Effector memory CD4-positive, alpha-beta T cell (primary cell): ENCODE data around the gene RAB12.
"Not testable (repeated sequence)": the region's sequence is repeated elsewhere in the genome, so short reads cannot be mapped to it uniquely, and the experiment has no call there.

Experiments
- DNase-seq, 3 donors: peaks; one replicate each; pipeline ENCODE4 v3.0.0-alpha.2; 2020
- H3K27ac ChIP-seq: 2 replicates; pipeline ENCODE4 v1.7.0; 2013; ENCODE audit warnings: mild to moderate bottlenecking, low read length, moderate library complexity; ENCODE audit not compliant: insufficient read depth, poor library complexity, severe bottlenecking
- H3K27me3 ChIP-seq: replicated peaks from 2 replicates; pipeline ENCODE4 v1.7.0; 2013; ENCODE audit warnings: mild to moderate bottlenecking, low read length; ENCODE audit not compliant: insufficient read depth, control insufficient read depth, poor library complexity, severe bottlenecking
- H3K36me3 ChIP-seq: 2 replicates; pipeline ENCODE4 v1.7.0; 2013; ENCODE audit warnings: mild to moderate bottlenecking, low read length, moderate library complexity; ENCODE audit not compliant: control insufficient read depth, insufficient read depth
- H3K4me1 ChIP-seq: 2 replicates; pipeline ENCODE4 v1.7.0; 2013; ENCODE audit warnings: low read length, mild to moderate bottlenecking; ENCODE audit not compliant: control insufficient read depth, insufficient read depth, poor library complexity, severe bottlenecking
- H3K4me3 ChIP-seq: 2 replicates; pipeline ENCODE4 v1.7.0; 2013; ENCODE audit warnings: low read length, low read depth, mild to moderate bottlenecking; ENCODE audit not compliant: insufficient read depth, poor library complexity, severe bottlenecking
- H3K9me3 ChIP-seq: 2 replicates; pipeline ENCODE4 v1.7.0; 2013; ENCODE audit warnings: mild to moderate bottlenecking, low read length, moderate library complexity; ENCODE audit not compliant: control insufficient read depth

The RAB12 gene

GRCh38 chr18:8639762-8640161 is 30.5 kb downstream of the RAB12 start:
- Histone ChIP-seq H3K9me3 (no peaks in the 10 kb centered on the region), H3K27ac (no peak overlapping the region), H3K36me3 (peaks cover 32% of the 10 kb centered on the region), H3K4me1 (no peaks in the 10 kb centered on the region), H3K27me3 (no peaks in the 10 kb centered on the region), H3K4me3 (no peak overlapping the region)
- DNase-seq = no peak

GRCh38 chr18:8643326-8643878 is 34.2 kb downstream of the RAB12 start:
- H3K27me3 ChIP-seq = no peaks in the 10 kb centered on the region
- no peaks in the 10 kb centered on the region for H3K4me1 ChIP-seq
- no peak overlapping the region for H3K4me3 ChIP-seq
- H3K9me3 ChIP-seq = no peaks in the 10 kb centered on the region
- H3K27ac ChIP-seq = no peak overlapping the region
- peaks cover 10% of the 10 kb centered on the region for H3K36me3 ChIP-seq
- no peak for DNase-seq

- not testable (repeated sequence) for H3K27me3 ChIP-seq, H3K9me3 ChIP-seq, H3K4me3 ChIP-seq, H3K4me1 ChIP-seq, H3K27ac ChIP-seq, H3K36me3 ChIP-seq, DNase-seq
Measured at GRCh38 chr18:8647359-8647758, 38.1 kb downstream of the RAB12 start.

DNA sequence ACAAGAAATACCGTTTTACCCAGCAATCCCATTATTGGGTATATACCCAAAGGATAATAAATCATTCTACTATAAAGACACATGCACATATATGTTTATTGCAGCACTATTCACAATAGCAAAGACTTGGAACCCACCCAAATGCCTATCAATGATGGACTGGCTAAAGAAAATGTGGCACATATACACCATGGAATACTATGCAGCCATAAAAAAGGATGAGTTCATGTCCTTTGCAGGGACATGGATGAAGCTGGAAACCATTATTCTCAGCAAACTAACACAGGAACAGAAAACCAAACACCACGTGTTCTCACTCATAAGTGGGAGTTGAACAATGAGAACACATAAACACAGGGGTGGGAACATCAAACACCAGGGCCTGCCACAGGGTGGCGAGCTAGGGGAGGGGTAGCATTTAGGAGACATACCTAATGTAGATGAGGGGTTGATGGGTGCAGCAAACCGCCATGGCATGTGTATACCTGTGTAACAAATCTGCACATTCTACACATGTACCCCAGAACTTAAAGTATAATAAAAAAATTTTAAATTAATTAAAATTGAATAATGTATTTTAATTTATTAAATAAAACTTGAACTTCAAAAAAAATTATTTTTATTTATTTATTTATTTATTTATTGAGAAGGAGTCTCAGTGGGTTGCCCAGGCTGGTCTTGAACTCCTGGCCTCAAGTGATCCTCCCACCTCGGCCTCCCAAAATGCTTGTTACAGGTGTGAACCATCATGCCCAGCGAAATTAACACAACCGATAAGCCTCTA is 42.4 kb downstream of the RAB12 start:
- not testable (repeated sequence) for H3K4me1 ChIP-seq, H3K36me3 ChIP-seq, H3K9me3 ChIP-seq, H3K27ac ChIP-seq, H3K4me3 ChIP-seq, H3K27me3 ChIP-seq, DNase-seq

- H3K4me1 ChIP-seq = no peaks in the 10 kb centered on the region
- H3K36me3 ChIP-seq = no peaks in the 10 kb centered on the region
- H3K4me3 ChIP-seq = no peak overlapping the region
- no peak overlapping the region for H3K27ac ChIP-seq
- no peaks in the 10 kb centered on the region for H3K9me3 ChIP-seq
- H3K27me3 ChIP-seq = no peaks in the 10 kb centered on the region
- no peak for DNase-seq
Measured at GRCh38 chr18:8654503-8655451, 45.5 kb downstream of the RAB12 start.

GRCh38 chr18:8656232-8656631 is 47.0 kb downstream of the RAB12 start:
- no peak overlapping the region for H3K27ac ChIP-seq
- no peak for DNase-seq
- no peak overlapping the region for H3K4me3 ChIP-seq

DNA sequence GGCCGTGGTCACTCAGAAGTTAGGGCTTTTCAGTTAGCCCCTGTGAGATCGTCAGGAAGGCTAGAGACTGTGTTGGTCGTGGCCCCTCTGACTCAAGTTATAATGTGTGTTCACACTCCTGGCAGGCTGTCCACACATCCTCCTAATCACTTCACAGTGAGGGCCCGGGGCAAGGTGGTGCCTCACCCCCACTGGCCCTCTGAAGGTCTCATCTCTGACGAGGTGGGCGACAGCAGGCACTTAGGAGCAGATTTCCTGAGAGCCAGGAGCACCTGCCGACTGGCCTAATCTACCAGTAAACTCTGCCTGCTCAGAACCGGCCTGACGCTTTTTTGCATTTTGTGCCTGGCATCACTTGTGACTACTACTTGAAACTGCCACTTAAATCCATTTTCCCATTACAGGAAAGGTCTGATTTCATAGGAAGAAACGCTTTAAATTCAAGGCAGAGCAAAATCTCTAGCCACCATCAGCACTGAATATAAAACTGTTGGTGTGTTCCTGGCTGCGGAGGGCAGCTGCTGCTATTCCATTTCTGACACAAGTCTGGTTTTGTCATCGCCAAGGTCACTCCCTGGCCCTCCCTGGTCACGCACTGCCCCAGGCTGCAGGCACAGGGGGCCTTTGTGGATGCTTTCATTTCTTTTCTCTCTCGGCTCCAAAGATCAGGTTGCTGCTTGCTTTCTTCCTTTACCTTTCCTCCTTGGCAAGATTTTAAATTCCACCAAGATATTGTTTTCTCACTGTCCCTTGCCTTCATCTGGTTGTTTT is 48.0 kb downstream of the RAB12 start:
- DNase-seq = no peak
- no peaks in the 10 kb centered on the region for H3K9me3 ChIP-seq
- no peaks in the 10 kb centered on the region for H3K36me3 ChIP-seq
- no peak overlapping the region for H3K4me3 ChIP-seq
- H3K4me1 ChIP-seq = no peaks in the 10 kb centered on the region
- no peaks in the 10 kb centered on the region for H3K27me3 ChIP-seq
- H3K27ac ChIP-seq = no peak overlapping the region

More at GRCh38 chr18:8656232-8656631, 47.0 kb downstream of the RAB12 start:
- no peaks in the 10 kb centered on the region for H3K9me3 ChIP-seq
- no peaks in the 10 kb centered on the region for H3K4me1 ChIP-seq
- H3K36me3 ChIP-seq = no peaks in the 10 kb centered on the region
- H3K27me3 ChIP-seq = no peaks in the 10 kb centered on the region

DNA sequence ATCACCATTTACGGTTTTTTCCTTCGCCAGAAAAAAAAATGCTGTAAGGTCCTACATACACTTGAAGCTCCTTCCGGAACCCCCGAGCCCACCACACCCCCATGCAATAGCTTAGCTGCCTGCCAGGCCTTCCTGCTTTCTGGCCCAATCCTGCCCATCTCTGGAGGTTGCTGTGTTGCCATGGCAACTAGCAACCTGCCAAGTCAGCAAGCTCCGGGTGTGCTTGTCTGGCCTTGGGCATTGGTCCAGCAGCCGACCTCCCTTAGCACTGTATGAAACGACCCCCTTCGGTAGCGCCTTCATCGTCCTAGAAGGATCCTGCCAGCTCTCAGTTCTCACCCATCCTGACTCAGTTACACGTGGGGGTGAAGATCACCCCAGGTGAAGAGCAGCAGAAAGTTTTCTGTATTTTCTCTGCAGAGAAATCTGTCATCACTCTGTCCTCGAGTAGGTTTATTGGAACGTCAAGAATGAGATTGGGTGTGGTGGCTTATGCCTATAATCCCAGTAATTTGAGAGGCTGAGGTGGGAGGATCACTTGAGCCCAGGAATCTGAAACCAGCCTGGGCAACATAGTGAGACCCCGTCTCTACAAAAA is 48.7 kb downstream of the RAB12 start:
- Histone ChIP-seq H3K9me3 (no peaks in the 10 kb centered on the region), H3K27me3 (no peaks in the 10 kb centered on the region), H3K4me1 (no peaks in the 10 kb centered on the region), H3K27ac (no peak overlapping the region), H3K36me3 (no peaks in the 10 kb centered on the region), H3K4me3 (no peak overlapping the region)
- no peak for DNase-seq

DNA sequence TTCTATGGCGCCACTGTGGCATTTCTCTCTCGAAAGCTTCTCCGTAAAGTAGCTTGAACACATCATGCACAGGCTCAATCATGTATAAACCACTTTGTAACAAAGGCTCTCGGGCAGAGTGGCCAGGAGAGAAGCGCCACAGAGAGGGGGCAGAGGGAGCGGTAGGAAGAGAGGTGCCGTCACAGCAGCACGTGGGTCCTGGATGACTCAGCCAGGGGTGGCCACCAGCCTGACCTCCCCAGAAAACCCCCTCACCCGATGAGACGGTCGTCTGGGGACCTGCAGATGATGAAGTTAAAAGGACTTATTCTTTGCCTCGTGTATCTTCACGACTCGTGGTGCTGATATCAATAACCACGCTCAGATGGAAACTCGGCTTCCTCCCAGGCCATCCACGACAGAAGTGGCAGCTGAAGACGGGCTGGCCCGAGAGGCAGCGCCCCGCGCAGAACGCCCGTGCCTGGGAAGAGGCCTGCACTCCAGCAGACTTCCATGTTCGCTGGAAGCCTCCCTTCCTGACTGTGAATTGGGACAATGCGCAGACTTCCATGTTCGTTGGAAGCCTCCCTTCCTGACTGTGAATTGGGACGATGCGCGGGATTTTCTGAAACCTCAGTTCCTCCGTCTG is 49.7 kb downstream of the RAB12 start:
- Histone ChIP-seq H3K4me3 (no peak overlapping the region), H3K27ac (no peak overlapping the region), H3K36me3 (no peaks in the 10 kb centered on the region), H3K9me3 (no peaks in the 10 kb centered on the region), H3K4me1 (no peaks in the 10 kb centered on the region), H3K27me3 (no peaks in the 10 kb centered on the region)
- DNase-seq = no peak
